Spinal cord (tissue), 10 donors: ENCODE results near the gene PRDM2. TPM values are rescaled to one million over a fixed set of nuclear protein-coding genes. Genes with fewer than 3 reads are reported as not detected.

Experiments
- DNase-seq, 6 donors: peaks; one replicate each; pipeline versions ENCODE4 v3.0.0 to v3.0.0-alpha.2; 2013 to 2015; ENCODE audit warnings: low spot score in 6 of 6, low read depth in 4 of 6
- H3K27ac ChIP-seq: one replicate; pipeline ENCODE4 v1.5.1; 2013; ENCODE audit warnings: low read depth, low read length, control low read depth
- H3K27me3 ChIP-seq: one replicate; pipeline ENCODE4 v1.6.1; 2013; ENCODE audit warnings: low read length; ENCODE audit not compliant: control insufficient read depth, insufficient read depth
- H3K36me3 ChIP-seq: one replicate; pipeline ENCODE4 v1.6.1; 2013; ENCODE audit warnings: low read length; ENCODE audit not compliant: control insufficient read depth, insufficient read depth
- H3K4me1 ChIP-seq: one replicate; pipeline ENCODE4 v1.6.1; 2013; ENCODE audit warnings: low read length; ENCODE audit not compliant: control insufficient read depth, insufficient read depth
- H3K4me3 ChIP-seq: one replicate; pipeline ENCODE4 v1.5.1; 2013; ENCODE audit warnings: low read depth, low read length, control low read depth
- H3K9me3 ChIP-seq: one replicate; pipeline ENCODE4 v1.6.1; 2013; ENCODE audit warnings: low read length; ENCODE audit not compliant: control insufficient read depth, insufficient read depth
- WGBS: methylation state at CpG from one replicate; pipeline ENCODE4 v1.1.5; 2013; ENCODE audit warnings: missing lambda C conversion rate; ENCODE audit not compliant: insufficient coverage; 5-methylcytosine and 5-hydroxymethylcytosine counted together
- polyA plus RNA-seq, 2 donors: library from polyadenylated mRNA; unstranded; fragments of 120-200 nt; gene quantifications; one replicate each; pipeline ENCODE4 v1.2.1, GENCODE V29; 2013; ENCODE audit not compliant: insufficient read length in 2 of 2
- total RNA-seq, 2 donors: library from RNA; depleted of rRNA in 1 of 2; stranded (reverse); fragments of 120-200 nt in 1 of 2; fragments of >200 nt in 1 of 2; gene quantifications; one replicate each; pipeline versions ENCODE4 v1.2.3 to v1.2.4, GENCODE V29; 2013 to 2014
- donor health status: healthy.

Gene PRDM2
- total and polyA plus RNA-seq, 4 donors, result 23.1 to 56.3 (median 47.9) TPM

GRCh38 chr1:13812456-13813397 is 112.7 kb downstream of the PRDM2 start:
- 87% methylated on average over 17 of the region's 20 CpGs for WGBS
- H3K36me3 ChIP-seq, result peaks cover 26% of the 10 kb centered on the region
- H3K4me3 ChIP-seq, result no peak overlapping the region
- no peak overlapping the region for H3K27ac ChIP-seq
- H3K4me1 ChIP-seq, result no peaks in the 10 kb centered on the region
- H3K9me3 ChIP-seq, result no peaks in the 10 kb centered on the region
- H3K27me3 ChIP-seq, result no peaks in the 10 kb centered on the region
- DNase-seq, result no peak

GRCh38 chr1:13813398-13814012 is 113.5 kb downstream of the PRDM2 start:
- WGBS, result 48% methylated on average over 17 of the region's 17 CpGs
- Histone ChIP-seq H3K36me3 (peaks cover 29% of the 10 kb centered on the region), H3K4me1 (no peaks in the 10 kb centered on the region), H3K9me3 (no peaks in the 10 kb centered on the region), H3K4me3 (no peak overlapping the region), H3K27me3 (no peaks in the 10 kb centered on the region), H3K27ac (no peak overlapping the region)
- DNase-seq, result no peak

DNA sequence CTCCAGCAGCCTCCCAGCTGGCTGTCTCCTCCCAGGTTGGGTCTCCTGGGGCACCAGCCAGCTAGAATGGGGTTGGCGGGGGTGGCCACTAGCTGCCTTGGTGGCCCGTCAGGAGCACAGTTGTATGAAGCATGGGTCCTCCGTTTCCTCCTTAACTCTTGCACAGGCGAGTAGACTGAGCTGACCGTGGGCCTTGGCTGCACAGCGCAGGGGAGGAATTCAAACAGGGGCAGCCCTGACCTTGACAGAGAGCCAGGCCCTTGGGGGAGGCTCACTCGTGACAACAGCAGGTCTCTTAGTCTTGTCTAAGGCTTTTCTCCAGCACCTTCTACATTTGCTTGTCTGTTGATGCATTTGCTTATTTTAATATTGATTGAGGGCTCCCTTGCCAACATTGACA is 114.1 kb downstream of the PRDM2 start:
- Histone ChIP-seq H3K4me3 (no peak overlapping the region), H3K27ac (no peak overlapping the region), H3K27me3 (no peaks in the 10 kb centered on the region), H3K4me1 (no peaks in the 10 kb centered on the region), H3K36me3 (peaks cover 27% of the 10 kb centered on the region), H3K9me3 (no peaks in the 10 kb centered on the region)
- DNase-seq, result no peak
- WGBS, result 88% methylated on average over 7 of the region's 7 CpGs

GRCh38 chr1:13816016-13816760 is 116.2 kb downstream of the PRDM2 start:
- no peak for DNase-seq
- H3K36me3 ChIP-seq, result peaks cover 30% of the 10 kb centered on the region

GRCh38 chr1:13817906-13818305 is 117.9 kb downstream of the PRDM2 start:
- Histone ChIP-seq H3K4me1 (no peaks in the 10 kb centered on the region), H3K36me3 (peaks cover 37% of the 10 kb centered on the region), H3K27me3 (no peaks in the 10 kb centered on the region), H3K4me3 (no peak overlapping the region), H3K27ac (no peak overlapping the region), H3K9me3 (no peaks in the 10 kb centered on the region)
- DNase-seq, result no peak
- 77% methylated on average over 4 of the region's 6 CpGs for WGBS

More at GRCh38 chr1:13816016-13816760, 116.2 kb downstream of the PRDM2 start:
- Histone ChIP-seq H3K4me1 (no peaks in the 10 kb centered on the region), H3K4me3 (no peak overlapping the region), H3K27me3 (no peaks in the 10 kb centered on the region), H3K27ac (no peak overlapping the region), H3K9me3 (no peaks in the 10 kb centered on the region)
- WGBS, result 92% methylated on average over 16 of the region's 16 CpGs

DNA sequence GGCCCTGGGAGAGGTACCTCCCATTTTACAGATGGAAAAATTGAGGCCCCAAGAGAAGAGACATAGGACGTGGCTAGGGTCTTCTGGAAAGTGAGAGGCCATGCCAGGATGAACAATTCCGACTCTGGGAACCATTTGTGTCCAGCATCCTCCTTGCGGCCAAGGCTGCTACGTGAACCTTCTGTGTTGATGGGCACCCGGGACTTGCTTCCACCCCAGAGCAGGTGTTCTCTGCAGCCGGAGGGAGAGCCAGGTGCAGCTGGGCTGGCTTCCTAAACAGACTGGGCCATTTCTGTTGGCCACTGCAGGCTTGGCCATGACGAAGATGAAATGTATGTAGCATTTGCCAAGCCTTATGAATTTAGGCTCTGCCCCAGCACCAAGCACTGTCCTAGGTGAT is 118.9 kb downstream of the PRDM2 start:
- Histone ChIP-seq H3K4me1 (no peaks in the 10 kb centered on the region), H3K27ac (no peak overlapping the region), H3K27me3 (no peaks in the 10 kb centered on the region), H3K9me3 (no peaks in the 10 kb centered on the region), H3K36me3 (peaks cover 47% of the 10 kb centered on the region), H3K4me3 (no peak overlapping the region)
- no peak for DNase-seq
- 85% methylated on average over 7 of the region's 7 CpGs for WGBS

DNA sequence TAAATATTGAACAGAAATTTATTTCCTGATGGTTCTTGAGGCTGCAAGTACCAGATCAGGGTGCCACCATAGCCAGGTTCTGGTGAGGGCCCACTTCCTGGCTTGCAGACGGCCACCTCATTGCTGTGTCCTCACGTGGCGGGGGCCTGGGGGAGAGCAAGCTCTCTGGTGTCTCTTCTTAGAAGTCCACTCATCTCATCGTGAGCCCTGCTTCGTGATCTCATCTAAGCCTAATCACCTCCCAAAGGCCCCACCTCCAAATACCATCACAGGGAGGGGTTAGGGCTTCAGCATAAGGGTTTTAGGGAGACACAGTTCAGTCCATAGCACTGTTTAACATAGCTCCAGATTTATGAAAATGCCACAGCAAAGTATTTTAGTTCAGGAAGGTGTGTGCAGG is 119.7 kb downstream of the PRDM2 start:
- H3K27ac ChIP-seq, result no peak overlapping the region
- H3K9me3 ChIP-seq, result no peaks in the 10 kb centered on the region

GRCh38 chr1:13820055-13820454 is 120.1 kb downstream of the PRDM2 start:
- H3K27ac ChIP-seq, result no peak overlapping the region
- H3K9me3 ChIP-seq, result no peaks in the 10 kb centered on the region
- no peak for DNase-seq
- H3K27me3 ChIP-seq, result no peaks in the 10 kb centered on the region
- WGBS, result 88% methylated on average over 13 of the region's 13 CpGs
- H3K4me1 ChIP-seq, result no peaks in the 10 kb centered on the region
- H3K36me3 ChIP-seq, result peaks cover 47% of the 10 kb centered on the region
- no peak overlapping the region for H3K4me3 ChIP-seq

More for the DNA sequence above, 119.7 kb downstream of the PRDM2 start:
- H3K36me3 ChIP-seq, result peaks cover 45% of the 10 kb centered on the region
- H3K4me1 ChIP-seq, result no peaks in the 10 kb centered on the region
- DNase-seq, result no peak
- no peak overlapping the region for H3K4me3 ChIP-seq
- no peaks in the 10 kb centered on the region for H3K27me3 ChIP-seq
- WGBS, result no CpG with 5 or more reads among the region's 5 CpGs

- 82% methylated on average over 4 of the region's 8 CpGs for WGBS
- peaks cover 49% of the 10 kb centered on the region for H3K36me3 ChIP-seq
- DNase-seq, result no peak
Measured at GRCh38 chr1:13820456-13820855, 120.5 kb downstream of the PRDM2 start.

More at GRCh38 chr1:13820456-13820855, 120.5 kb downstream of the PRDM2 start:
- Histone ChIP-seq H3K4me3 (no peak overlapping the region), H3K27me3 (no peaks in the 10 kb centered on the region), H3K27ac (no peak overlapping the region), H3K9me3 (no peaks in the 10 kb centered on the region), H3K4me1 (no peaks in the 10 kb centered on the region)
